Mammary epithelial cell (primary cell): ENCODE data around the gene WNT10A.

Experiments used
- CTCF ChIP-seq, 2 donors: IDR thresholded peaks in 1 of 2; conservative IDR thresholded peaks in 1 of 2; 2 replicates each; pipeline ENCODE4 v1.5.1; 2011 to 2012; ENCODE audit warnings: inconsistent platforms in 2 of 2, low read length in 2 of 2, mild to moderate bottlenecking in 2 of 2, control low read depth in 1 of 2, low read depth in 1 of 2; ENCODE audit not compliant: insufficient read depth in 1 of 2; ENCODE audit errors: extremely low read depth in 1 of 2
- EZH2 ChIP-seq: IDR thresholded peaks from 2 replicates; pipeline ENCODE4 v1.6.1; 2012; ENCODE audit warnings: low read length, inconsistent platforms, borderline replicate concordance

DNA sequence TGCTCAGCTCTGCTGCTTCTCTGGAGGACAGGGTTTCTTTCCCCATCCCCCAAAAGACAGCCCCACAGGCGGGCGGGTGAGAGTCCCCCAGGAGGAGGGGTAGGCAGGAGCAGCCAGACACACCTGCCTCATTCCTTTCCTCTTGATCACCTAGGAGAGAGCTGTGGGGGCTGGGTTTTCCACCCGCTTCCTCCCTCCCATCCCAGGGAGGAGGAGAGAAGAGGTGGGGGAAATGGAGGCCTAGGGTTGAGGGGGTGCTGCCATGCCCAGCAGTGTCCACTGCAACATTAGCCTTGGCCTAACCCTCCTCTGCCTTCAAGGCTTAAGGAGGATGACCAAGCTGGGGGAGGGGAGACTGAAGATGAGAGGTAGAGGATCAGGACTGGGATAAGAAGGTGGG is 14.7 kb downstream of the WNT10A start:
- TF ChIP-seq CTCF (conservative IDR thresholded peaks at IDR 0.05 in 1 of 2, IDR thresholded peaks at IDR 0.05 in 1 of 2; ENCODE audit: extremely low read depth in 1 of 2, insufficient read depth in 1 of 2, low read depth in 1 of 2, low read length in 2 of 2) (no peak), EZH2 (no peak)
